GM23338 (cell line): Measurements from ENCODE around the gene GALR2. TPM values are rescaled to one million over a fixed set of nuclear protein-coding genes. Genes with fewer than 3 reads are reported as not detected.

Source experiments
- ATAC-seq: fragments of 200-7000 bp; cut with Tn5 transposase; 3 replicates; pipeline ENCODE4 v1.9.1; 2020
- DNase-seq: peaks from one replicate; pipeline ENCODE4 v3.0.0-alpha.2; 2015; ENCODE audit warnings: low spot score
- H2AFZ ChIP-seq: fragments of 200-600 bp; sonication (generic); 2 replicates; pipeline ENCODE4 v1.8.0; 2016; ENCODE audit warnings: antibody characterized with exemption, mild to moderate bottlenecking, moderate library complexity
- H3F3A ChIP-seq: fragments of 200-600 bp; sonication (generic); replicated peaks from 2 replicates; pipeline ENCODE4 v1.8.0; 2017; ENCODE audit warnings: antibody characterized with exemption, mixed run types, low read depth
- H3K27ac ChIP-seq: fragments of 200-600 bp; sonication (generic); 2 replicates; pipeline ENCODE4 v1.6.1; 2016; ENCODE audit warnings: low read depth
- H3K27me3 ChIP-seq: fragments of 200-600 bp; sonication (generic); 2 replicates; pipeline ENCODE4 v1.8.0; 2016; ENCODE audit warnings: mild to moderate bottlenecking, mixed run types, moderate library complexity; ENCODE audit not compliant: insufficient read depth
- H3K36me3 ChIP-seq: fragments of 200-600 bp; sonication (generic); 2 replicates; pipeline ENCODE4 v1.8.0; 2016; ENCODE audit warnings: mild to moderate bottlenecking; ENCODE audit not compliant: insufficient read depth
- H3K4me1 ChIP-seq: fragments of 200-600 bp; sonication (generic); 2 replicates; pipeline ENCODE4 v1.8.0; 2016; ENCODE audit warnings: mild to moderate bottlenecking, moderate library complexity; ENCODE audit not compliant: insufficient read depth
- H3K4me2 ChIP-seq: fragments of 200-600 bp; sonication (generic); 2 replicates; pipeline ENCODE4 v1.7.1; 2017; ENCODE audit warnings: mixed run types
- H3K4me3 ChIP-seq: fragments of 200-600 bp; sonication (generic); 2 replicates; pipeline ENCODE4 v1.6.1; 2016; ENCODE audit warnings: mixed run types
- H3K79me2 ChIP-seq: fragments of 200-600 bp; sonication (generic); replicated peaks from 2 replicates; pipeline ENCODE4 v1.8.0; 2017; ENCODE audit warnings: mild to moderate bottlenecking; ENCODE audit not compliant: insufficient read depth
- H3K9me2 ChIP-seq: fragments of 200-600 bp; sonication (generic); 2 replicates; pipeline ENCODE4 v1.8.0; 2017; ENCODE audit not compliant: insufficient read depth
- H4K20me1 ChIP-seq: fragments of 200-600 bp; sonication (generic); replicated peaks from 2 replicates; pipeline ENCODE4 v1.8.0; 2017; ENCODE audit warnings: mild to moderate bottlenecking; ENCODE audit not compliant: insufficient read depth
- H3K27ac Mint-ChIP-seq: 2 replicates; pipeline ENCODE4 v1.8.0; 2020; ENCODE audit warnings: inconsistent platforms, mild to moderate bottlenecking, moderate library complexity, mixed read lengths
- H3K27me3 Mint-ChIP-seq: 3 replicates; pipeline ENCODE4 v1.8.0; 2022; ENCODE audit warnings: low read depth, mild to moderate bottlenecking, moderate library complexity, mixed read lengths, inconsistent platforms; ENCODE audit not compliant: insufficient read depth, poor library complexity
- H3K36me3 Mint-ChIP-seq: 3 replicates; pipeline ENCODE4 v1.8.0; 2021; ENCODE audit warnings: low read depth, mild to moderate bottlenecking, inconsistent platforms, moderate library complexity, mixed read lengths
- H3K4me1 Mint-ChIP-seq: 3 replicates; pipeline ENCODE4 v1.8.0; 2020; ENCODE audit warnings: mild to moderate bottlenecking, inconsistent platforms, mixed read lengths
- H3K4me3 Mint-ChIP-seq: 3 replicates; pipeline ENCODE4 v1.8.0; 2021; ENCODE audit warnings: moderate library complexity, mild to moderate bottlenecking, inconsistent platforms, mixed read lengths
- H3K9me3 Mint-ChIP-seq: 3 replicates; pipeline ENCODE4 v1.8.0; 2020; ENCODE audit warnings: moderate library complexity, mild to moderate bottlenecking, inconsistent platforms, mixed read lengths
- CREB1 ChIP-seq: fragments of 250-450 bp; sonication (Bioruptor Pico); IDR thresholded peaks from 2 replicates; pipeline ENCODE4 v1.5.0; 2020; ENCODE audit warnings: low read depth, mild to moderate bottlenecking, moderate library complexity
- ETS1 ChIP-seq: IDR thresholded peaks from 2 replicates; pipeline ENCODE4 v1.6.1; 2016; ENCODE audit warnings: antibody characterized with exemption
- EZH2 ChIP-seq: fragments of 200-600 bp; sonication (generic); IDR thresholded peaks from one replicate; pipeline ENCODE4 v1.8.0; 2017; ENCODE audit warnings: antibody characterized with exemption, mild to moderate bottlenecking, low read depth; ENCODE audit not compliant: unreplicated experiment
- EZH2phosphoT487 ChIP-seq: fragments of 200-600 bp; sonication (generic); IDR thresholded peaks from one replicate; pipeline ENCODE4 v1.8.1; 2018; ENCODE audit warnings: antibody characterized with exemption; ENCODE audit not compliant: unreplicated experiment
- JUNB ChIP-seq: IDR thresholded peaks from one replicate; pipeline ENCODE4 v1.6.1; 2016; ENCODE audit warnings: antibody characterized with exemption; ENCODE audit not compliant: unreplicated experiment
- NANOG ChIP-seq: IDR thresholded peaks from 2 replicates; pipeline ENCODE4 v1.6.1; 2016; ENCODE audit warnings: antibody characterized with exemption, borderline replicate concordance
- POLR2AphosphoS5 ChIP-seq: IDR thresholded peaks from 2 replicates; pipeline ENCODE4 v1.6.1; 2016; ENCODE audit warnings: antibody characterized with exemption, low read depth
- STAT1 ChIP-seq: IDR thresholded peaks from one replicate; pipeline ENCODE4 v1.6.1; 2016; ENCODE audit warnings: antibody characterized with exemption; ENCODE audit not compliant: unreplicated experiment
- ZNF114 ChIP-seq: fragments of 250-450 bp; sonication (Bioruptor Pico); IDR thresholded peaks from 2 replicates; pipeline ENCODE4 v1.5.0; 2020; ENCODE audit warnings: mild to moderate bottlenecking, moderate library complexity
- ZNF331 ChIP-seq: fragments of 250-450 bp; sonication (Bioruptor Pico); IDR thresholded peaks from 2 replicates; pipeline ENCODE4 v1.5.0; 2020; ENCODE audit warnings: low read depth, mild to moderate bottlenecking, moderate library complexity
- ZNF462 ChIP-seq: fragments of 250-450 bp; sonication (Bioruptor Pico); IDR thresholded peaks from 2 replicates; pipeline ENCODE4 v1.5.0; 2020; ENCODE audit warnings: mild to moderate bottlenecking, moderate library complexity
- polyA plus RNA-seq: library from polyadenylated mRNA; unstranded; fragments of >200 nt; fragmentation: Nextera tagmentation; extraction: Ambion mirVana; gene quantifications from 2 replicates; pipeline ENCODE4 v1.2.1, GENCODE V29; 2016
- total RNA-seq: library from RNA; depleted of rRNA; stranded (reverse); fragments of >200 nt; shearing (Covaris generic); gene quantifications from 2 replicates; pipeline ENCODE4 v1.2.3, GENCODE V29; 2014
- TF ChIP-seq, protein P1 (sequence below): IDR thresholded peaks from one replicate; pipeline ENCODE4 v1.6.1; 2018; ENCODE audit warnings: antibody characterized with exemption; ENCODE audit not compliant: unreplicated experiment
- TF ChIP-seq, protein P2 (sequence below), 2 experiments: fragments of 200-600 bp in 1 of 2; sonication (generic) in 1 of 2; conservative IDR thresholded peaks; 2 replicates each; pipeline versions ENCODE4 v1.5.1 to v1.6.1; 2016 to 2017; ENCODE audit warnings: antibody characterized with exemption in 2 of 2, low read depth in 2 of 2, mild to moderate bottlenecking in 2 of 2, moderate library complexity in 1 of 2

The GALR2 gene
- total and polyA plus RNA-seq, 2 experiments from 2014 or later = 0.50 to 2.2 TPM

DNA sequence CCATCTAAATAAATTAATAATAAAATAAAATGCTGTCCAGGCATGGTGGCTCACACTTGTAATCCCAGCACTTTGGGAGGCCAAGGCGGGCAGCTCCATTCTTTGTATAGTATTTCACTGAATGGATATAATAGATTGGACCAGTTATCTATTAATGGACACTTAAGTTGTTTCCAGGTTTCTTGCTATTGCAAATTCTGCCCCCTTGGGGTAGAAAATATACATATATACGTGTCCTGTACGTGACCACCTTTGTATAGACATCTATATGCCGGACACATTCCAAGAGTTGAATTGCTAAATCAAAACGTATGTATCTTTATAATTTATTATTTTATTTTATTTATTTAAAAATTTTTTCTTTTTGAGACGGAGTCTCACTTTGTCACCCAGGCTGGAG lies 32.9 kb downstream of the GALR2 start:
- TF ChIP-seq ZNF114 = no peak
- TF ChIP-seq, protein P1, sequence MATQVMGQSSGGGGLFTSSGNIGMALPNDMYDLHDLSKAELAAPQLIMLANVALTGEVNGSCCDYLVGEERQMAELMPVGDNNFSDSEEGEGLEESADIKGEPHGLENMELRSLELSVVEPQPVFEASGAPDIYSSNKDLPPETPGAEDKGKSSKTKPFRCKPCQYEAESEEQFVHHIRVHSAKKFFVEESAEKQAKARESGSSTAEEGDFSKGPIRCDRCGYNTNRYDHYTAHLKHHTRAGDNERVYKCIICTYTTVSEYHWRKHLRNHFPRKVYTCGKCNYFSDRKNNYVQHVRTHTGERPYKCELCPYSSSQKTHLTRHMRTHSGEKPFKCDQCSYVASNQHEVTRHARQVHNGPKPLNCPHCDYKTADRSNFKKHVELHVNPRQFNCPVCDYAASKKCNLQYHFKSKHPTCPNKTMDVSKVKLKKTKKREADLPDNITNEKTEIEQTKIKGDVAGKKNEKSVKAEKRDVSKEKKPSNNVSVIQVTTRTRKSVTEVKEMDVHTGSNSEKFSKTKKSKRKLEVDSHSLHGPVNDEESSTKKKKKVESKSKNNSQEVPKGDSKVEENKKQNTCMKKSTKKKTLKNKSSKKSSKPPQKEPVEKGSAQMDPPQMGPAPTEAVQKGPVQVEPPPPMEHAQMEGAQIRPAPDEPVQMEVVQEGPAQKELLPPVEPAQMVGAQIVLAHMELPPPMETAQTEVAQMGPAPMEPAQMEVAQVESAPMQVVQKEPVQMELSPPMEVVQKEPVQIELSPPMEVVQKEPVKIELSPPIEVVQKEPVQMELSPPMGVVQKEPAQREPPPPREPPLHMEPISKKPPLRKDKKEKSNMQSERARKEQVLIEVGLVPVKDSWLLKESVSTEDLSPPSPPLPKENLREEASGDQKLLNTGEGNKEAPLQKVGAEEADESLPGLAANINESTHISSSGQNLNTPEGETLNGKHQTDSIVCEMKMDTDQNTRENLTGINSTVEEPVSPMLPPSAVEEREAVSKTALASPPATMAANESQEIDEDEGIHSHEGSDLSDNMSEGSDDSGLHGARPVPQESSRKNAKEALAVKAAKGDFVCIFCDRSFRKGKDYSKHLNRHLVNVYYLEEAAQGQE = no peak
- no peak for TF ChIP-seq ZNF462 (CRISPR knock-in tag)
- TF ChIP-seq ETS1 = no peak
- TF ChIP-seq EZH2 = no peak
- TF ChIP-seq NANOG = no peak
- no peak for TF ChIP-seq POLR2AphosphoS5
- TF ChIP-seq STAT1 = no peak
- no peak for TF ChIP-seq ZNF331 (CRISPR knock-in tag)
- TF ChIP-seq JUNB = no peak
- no peak for TF ChIP-seq CREB1
- no peak for TF ChIP-seq EZH2phosphoT487
- TF ChIP-seq, protein P2, sequence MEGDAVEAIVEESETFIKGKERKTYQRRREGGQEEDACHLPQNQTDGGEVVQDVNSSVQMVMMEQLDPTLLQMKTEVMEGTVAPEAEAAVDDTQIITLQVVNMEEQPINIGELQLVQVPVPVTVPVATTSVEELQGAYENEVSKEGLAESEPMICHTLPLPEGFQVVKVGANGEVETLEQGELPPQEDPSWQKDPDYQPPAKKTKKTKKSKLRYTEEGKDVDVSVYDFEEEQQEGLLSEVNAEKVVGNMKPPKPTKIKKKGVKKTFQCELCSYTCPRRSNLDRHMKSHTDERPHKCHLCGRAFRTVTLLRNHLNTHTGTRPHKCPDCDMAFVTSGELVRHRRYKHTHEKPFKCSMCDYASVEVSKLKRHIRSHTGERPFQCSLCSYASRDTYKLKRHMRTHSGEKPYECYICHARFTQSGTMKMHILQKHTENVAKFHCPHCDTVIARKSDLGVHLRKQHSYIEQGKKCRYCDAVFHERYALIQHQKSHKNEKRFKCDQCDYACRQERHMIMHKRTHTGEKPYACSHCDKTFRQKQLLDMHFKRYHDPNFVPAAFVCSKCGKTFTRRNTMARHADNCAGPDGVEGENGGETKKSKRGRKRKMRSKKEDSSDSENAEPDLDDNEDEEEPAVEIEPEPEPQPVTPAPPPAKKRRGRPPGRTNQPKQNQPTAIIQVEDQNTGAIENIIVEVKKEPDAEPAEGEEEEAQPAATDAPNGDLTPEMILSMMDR (conservative IDR thresholded peaks at IDR 0.05; ENCODE audit: low read depth in 2 of 2) = no peak; a peak in 1 of 4 replicates
- Histone ChIP-seq H3K4me1 (peaks cover 26% of the 10 kb centered on the region; the same call in 1 of the 2 replicates), H2AFZ (no peak overlapping the region), H3K27ac (no peak overlapping the region), H3K36me3 (no peaks in the 10 kb centered on the region), H3K79me2 (peaks cover 8% of the 10 kb centered on the region), H3F3A (peaks cover 9% of the 10 kb centered on the region; the same call in 1 of the 2 replicates), H3K4me2 (no peak overlapping the region), H4K20me1 (no peaks in the 10 kb centered on the region), H3K9me2 (no peaks in the 10 kb centered on the region), H3K4me3 (no peak overlapping the region), H3K27me3 (no peaks in the 10 kb centered on the region)
- Mint-ChIP-seq H3K4me1 (peaks cover 27% of the 10 kb centered on the region), H3K9me3 (peaks cover 3% of the 10 kb centered on the region; the same call in 2 of the 3 replicates), H3K27me3 (peaks cover 10% of the 10 kb centered on the region), H3K4me3 (no peak overlapping the region), H3K27ac (no peak overlapping the region), H3K36me3 (peaks cover 4% of the 10 kb centered on the region; the same call in 2 of the 3 replicates)
- no peak for DNase-seq
- no peak for ATAC-seq
